HG03196 (cell line): Measurements from ENCODE around the gene PATE1.

Source experiments
- ATAC-seq: cut with Tn5 transposase; IDR thresholded peaks from one replicate; pipeline ENCODE4 v1.9.1; 2021; ENCODE audit not compliant: unreplicated experiment

Gene PATE1

DNA sequence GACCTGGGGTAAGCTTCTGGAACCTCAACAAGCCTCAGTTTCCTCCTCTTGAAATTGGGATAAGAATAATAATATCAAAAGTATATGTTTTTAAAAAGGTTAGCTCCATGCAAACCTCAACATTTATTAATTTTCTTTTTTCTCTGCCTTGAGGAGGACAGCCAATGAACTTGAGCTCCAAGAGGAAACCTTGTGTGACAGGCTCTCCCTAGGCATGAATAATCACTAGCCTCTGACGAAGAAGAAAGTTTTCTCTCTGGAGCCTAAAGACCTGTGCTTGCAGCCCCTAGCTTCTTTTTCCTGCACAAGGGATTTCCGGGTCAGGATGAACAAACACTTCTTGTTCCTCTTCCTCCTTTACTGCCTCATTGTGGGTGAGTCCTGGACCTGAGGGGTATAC is 41.7 kb downstream of the PATE1 start, which contains the start of gene PATE3:
TSS of gene PATE3 (plus strand) at position 301 of the 400 bp plus-strand sequence. CDS start at position 326, 25 bp downstream.
- no peak for ATAC-seq

DNA sequence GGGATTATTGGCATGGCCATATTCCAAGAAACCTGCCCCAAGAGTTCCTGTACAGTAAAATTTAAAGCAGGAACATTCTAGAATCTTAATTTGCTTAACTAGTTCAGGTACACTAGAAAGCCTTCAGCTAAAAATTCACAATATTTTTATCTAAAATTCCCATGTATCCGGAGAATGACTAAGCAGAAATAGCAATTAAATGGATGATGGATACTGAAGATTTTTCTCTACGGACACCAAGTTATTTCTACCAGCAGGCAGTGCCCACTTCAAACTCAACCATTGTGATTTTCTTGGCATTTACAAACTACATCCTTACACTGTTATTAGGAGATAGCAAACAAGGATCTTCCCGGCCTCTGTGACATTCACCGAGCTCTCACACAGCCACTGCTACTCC is 44.7 kb downstream of the PATE1 start:
- ATAC-seq, result no peak

DNA sequence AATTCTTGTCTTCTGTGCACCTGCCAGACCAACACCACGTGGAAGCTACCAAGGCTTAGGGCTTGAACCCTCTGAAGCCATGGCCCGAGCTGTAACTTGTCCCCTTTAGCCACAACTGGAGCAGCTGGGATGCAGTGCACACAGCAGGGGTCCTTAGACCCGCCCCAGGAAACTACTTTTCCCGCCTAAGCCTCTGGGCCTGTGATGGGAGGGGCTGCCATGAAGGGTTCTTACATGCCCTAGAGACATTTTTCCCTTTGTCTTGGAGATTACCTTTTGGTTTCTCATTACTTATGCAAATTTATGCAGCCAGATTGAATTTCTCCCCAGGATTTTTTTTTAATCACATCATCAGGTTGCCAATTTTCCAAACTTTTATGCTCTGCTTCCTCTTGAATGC is 51.6 kb downstream of the PATE1 start:
- no peak for ATAC-seq
